Brain microvascular endothelial cell (primary cell): Measurements from ENCODE around the gene MAPK1.
"Not testable (repeated sequence)": the region's sequence is repeated elsewhere in the genome, so short reads cannot be mapped to it uniquely, and the experiment has no call there.

Source experiments
- DNase-seq: peaks from one replicate; pipeline ENCODE4 v3.0.0-alpha.2; 2020
- H3K27ac ChIP-seq: fragments of 250-450 bp; sonication (Bioruptor Pico); 2 replicates; pipeline ENCODE4 v1.5.1; 2020; ENCODE audit warnings: mild to moderate bottlenecking, moderate library complexity
- H3K27me3 ChIP-seq: fragments of 250-450 bp; sonication (Bioruptor Pico); replicated peaks from 2 replicates; pipeline ENCODE4 v1.5.1; 2020; ENCODE audit warnings: mild to moderate bottlenecking
- H3K36me3 ChIP-seq: fragments of 250-450 bp; sonication (Bioruptor Pico); replicated peaks from 2 replicates; pipeline ENCODE4 v1.5.1; 2020; ENCODE audit warnings: mild to moderate bottlenecking
- H3K4me3 ChIP-seq: 2 replicates; pipeline ENCODE4 v1.5.1; 2011; ENCODE audit warnings: low read depth, mild to moderate bottlenecking, control low read depth, low read length, moderate library complexity
- CTCF ChIP-seq: IDR thresholded peaks from 2 replicates; pipeline ENCODE4 v1.5.1; 2011; ENCODE audit warnings: low read depth, mild to moderate bottlenecking, moderate library complexity, low read length, control low read depth, inconsistent platforms; ENCODE audit errors: missing control alignments
- in situ Hi-C: cut with HindIII; loops from 2 replicates; pipeline ENCODE4 v1.10.0; 2017; ENCODE audit warnings: low sequenced_read_pairs, low pct_ligation_motif_present

The MAPK1 gene

GRCh38 chr22:21881841-21882753, 14.7 kb upstream of the MAPK1 start:
- in situ Hi-C loops: no loop called here
- Histone ChIP-seq H3K4me3 (no peak overlapping the region), H3K27ac (no peak overlapping the region), H3K36me3 (no peaks in the 10 kb centered on the region), H3K27me3 (peaks cover 8% of the 10 kb centered on the region)
- no peak for TF ChIP-seq CTCF
- DNase-seq: no peak

GRCh38 chr22:21876486-21877176, 9.2 kb upstream of the MAPK1 start:
- no peak for TF ChIP-seq CTCF
- Histone ChIP-seq H3K27me3 (peaks cover 5% of the 10 kb centered on the region), H3K27ac (peak overlapping the region; percentile 71), H3K4me3 (no peak overlapping the region), H3K36me3 (no peaks in the 10 kb centered on the region)
- peak; percentile 38 for DNase-seq
- in situ Hi-C loops: no loop called here

- DNase-seq, H3K27ac ChIP-seq, H3K36me3 ChIP-seq, in situ Hi-C loops, H3K27me3 ChIP-seq, H3K4me3 ChIP-seq: not testable (repeated sequence)
Measured at GRCh38 chr22:21874953-21875352, 7.5 kb upstream of the MAPK1 start.

- DNase-seq: no peak
- TF ChIP-seq CTCF: no peak
- Histone ChIP-seq H3K27me3 (no peaks in the 10 kb centered on the region), H3K27ac (no peak overlapping the region), H3K4me3 (no peak overlapping the region), H3K36me3 (no peaks in the 10 kb centered on the region)
- in situ Hi-C loops: no loop called here
Measured at GRCh38 chr22:21873619-21874018, 6.2 kb upstream of the MAPK1 start.

GRCh38 chr22:21872741-21873140, 5.3 kb upstream of the MAPK1 start:
- H3K27me3 ChIP-seq, DNase-seq, H3K36me3 ChIP-seq, H3K4me3 ChIP-seq, H3K27ac ChIP-seq, in situ Hi-C loops: not testable (repeated sequence)

GRCh38 chr22:21868651-21869050, 1.2 kb upstream of the MAPK1 start:
- no peaks in the 10 kb centered on the region for H3K27me3 ChIP-seq
- DNase-seq: no peak
- peak overlapping the region; percentile 0 for H3K27ac ChIP-seq
- no peak for TF ChIP-seq CTCF
- H3K36me3 ChIP-seq: no peaks in the 10 kb centered on the region
- in situ Hi-C loops: no loop called here
- no peak overlapping the region for H3K4me3 ChIP-seq
